ENCODE data around the gene ZDHHC11B.

DNA sequence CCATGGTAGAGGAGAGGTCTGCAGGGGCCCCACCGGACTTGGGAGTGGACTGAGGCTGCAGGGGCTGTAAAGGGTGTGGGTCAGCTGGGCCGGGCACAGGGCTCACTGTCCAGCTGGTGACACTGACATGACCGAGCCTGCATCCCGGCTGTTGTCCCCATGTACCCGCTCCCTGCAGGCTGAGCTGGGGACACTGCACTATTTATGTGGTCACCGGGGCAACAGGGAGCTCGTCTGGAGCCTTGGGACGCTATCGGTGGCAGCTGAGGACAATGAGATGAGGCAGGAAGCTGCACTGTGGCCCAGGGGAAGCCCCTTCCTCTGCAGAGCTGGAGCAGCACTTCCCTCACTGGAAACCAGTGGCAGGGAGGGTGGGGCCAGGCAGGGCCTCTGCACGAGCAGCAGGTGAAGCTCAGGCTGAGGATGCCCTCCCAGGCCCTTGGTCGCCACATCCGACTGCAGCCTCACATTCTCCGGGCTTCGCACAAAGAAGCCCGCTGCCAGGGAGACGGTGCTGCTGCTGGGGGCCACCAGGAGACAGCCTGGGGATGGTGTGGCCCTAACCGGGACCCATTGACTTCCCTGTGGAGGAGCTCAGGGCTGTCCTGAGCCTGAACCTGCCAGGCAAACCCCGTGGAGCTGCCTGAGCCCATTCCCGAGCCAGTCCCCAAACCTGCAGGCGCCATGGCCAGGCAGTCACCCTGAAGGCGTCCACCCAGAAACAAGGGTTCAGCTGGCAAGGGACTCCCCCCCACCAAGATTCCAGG is 26.4 kb downstream of the ZDHHC11B start:
- no peak for TF ChIP-seq CTCF (IDR thresholded peaks at IDR 0.05)
- TF ChIP-seq EZH2 (IDR thresholded peaks at IDR 0.05; ENCODE audit: borderline replicate concordance, insufficient read depth, low read depth, low read length, poor library complexity, severe bottlenecking), result no peak
